ENCODE data around the gene IFNA13. TPM values are rescaled to one million over a fixed set of nuclear protein-coding genes. Genes with fewer than 3 reads are reported as not detected.

The IFNA13 gene
- total and polyA plus RNA-seq, 9 of the 15 experiments (the other 6 are each of a cell fraction or from before 2014, with no cell fraction given) = not detected

GRCh38 chr9:21334701-21335632 is 32.9 kb downstream of the IFNA13 start, which contains the start of gene KLHL9:
Gene KLHL9, minus strand, starts transcription at chr9:21335404. Its CDS starts 545 bp downstream, at chr9:21334859.
- CTCF ChIA-PET (ENCODE audit: low intra/inter-chr PET ratio) = no interaction called here
- Histone ChIP-seq H2AFZ (ENCODE audit: low read depth, low read length) (no peak within 1 kb of the TSS), H3K27ac (ENCODE audit: extremely low read depth, low read depth, low read length) (no peak within 1 kb of the TSS), H3K9me1 (ENCODE audit: control insufficient read depth, insufficient read depth, low read length) (no peaks in the 10 kb centered on the region), H4K20me1 (replicated peaks; ENCODE audit: control insufficient read depth, insufficient read depth, low read length) (no peaks in the 10 kb centered on the region), H3K9ac (ENCODE audit: insufficient read depth in 1 of 2, low read depth in 2 of 2, low read length in 2 of 2) (no peak within 1 kb of the TSS), H3K4me2 (ENCODE audit: insufficient read depth, low read length) (no peak within 1 kb of the TSS), H3K27me3 (ENCODE audit: control insufficient read depth in 2 of 2, insufficient read depth in 2 of 2, low read length in 2 of 2) (no peaks in the 10 kb centered on the region), H3K4me1 (replicated peaks in 1 of 2; ENCODE audit: control insufficient read depth in 2 of 2, insufficient read depth in 2 of 2, low read length in 2 of 2) (no peaks in the 10 kb centered on the region), H3K79me2 (ENCODE audit: control insufficient read depth, insufficient read depth, low read length) (no peaks in the 10 kb centered on the region), H3K36me3 (ENCODE audit: control insufficient read depth, insufficient read depth, low read length) (no peaks in the 10 kb centered on the region), H3K4me3 (no peak within 1 kb of the TSS), H3K9me3 (replicated peaks; ENCODE audit: control insufficient read depth, insufficient read depth, low read depth, low read length) (no peaks in the 10 kb centered on the region)
- no peak for DNase-seq (ENCODE audit: extremely low read depth in 1 of 4, low spot score in 3 of 4)
- WGBS (ENCODE audit: insufficient coverage, low coverage, missing lambda C conversion rate) = no CpG with 5 or more reads among the region's 55 CpGs
- no peak for ATAC-seq
- POLR2A ChIA-PET = no interaction called here
- TF ChIP-seq RFX5 (IDR thresholded peaks at IDR 0.05; ENCODE audit: low read depth, low read length) = no peak
- TF ChIP-seq NCOA6 (IDR thresholded peaks at IDR 0.05) = no peak
- no peak for TF ChIP-seq TRIM24 (IDR thresholded peaks at IDR 0.05)
- TF ChIP-seq NONO (IDR thresholded peaks at IDR 0.05; ENCODE audit: low read depth in 2 of 2, low read length in 1 of 2) = no peak
- no peak for TF ChIP-seq ZBTB40 (IDR thresholded peaks at IDR 0.05)
- TF ChIP-seq ZBTB40 (CRISPR knock-in tag; IDR thresholded peaks at IDR 0.05) = no peak
- no peak for TF ChIP-seq ZNF668 (CRISPR knock-in tag; IDR thresholded peaks at IDR 0.05)
- no peak for TF ChIP-seq GTF2E2 (tag; IDR thresholded peaks at IDR 0.05)
- TF ChIP-seq E2F8 (IDR thresholded peaks at IDR 0.05; ENCODE audit: low read depth, partially characterized antibody) = no peak
- TF ChIP-seq PRMT5 (CRISPR knock-in tag; IDR thresholded peaks at IDR 0.05) = no peak
- FAIRE-seq = no peak
- intact Hi-C loops (cut with micrococcal nuclease) (no loop called here), in situ Hi-C loops (cut with MboI) (no loop called here)
- no TSS peak for BruUV-seq (replicated peaks)

Measured in K562 (cell line).